GM06990 (cell line): ENCODE measurements around the gene SP6.

Experiments
- DNase-seq: peaks from one replicate; pipeline ENCODE4 v3.0.0-alpha.2; 2011; ENCODE audit not compliant: insufficient read length; ENCODE audit errors: extremely low read depth
- H3K27me3 ChIP-seq: replicated peaks from 2 replicates; pipeline ENCODE4 v1.6.0; 2011; ENCODE audit warnings: low read length; ENCODE audit not compliant: control insufficient read depth, insufficient read depth
- H3K36me3 ChIP-seq: 2 replicates; pipeline ENCODE4 v1.5.1; 2011; ENCODE audit warnings: low read length; ENCODE audit not compliant: control insufficient read depth, insufficient read depth
- H3K4me3 ChIP-seq: replicated peaks from 2 replicates; pipeline ENCODE4 v1.5.1; 2011; ENCODE audit warnings: low read depth, mild to moderate bottlenecking, control low read depth, low read length
- TF ChIP-seq, protein P1 (sequence below): IDR thresholded peaks from 2 replicates; pipeline ENCODE4 v1.5.1; 2011; ENCODE audit warnings: low read length, control low read depth, mild to moderate bottlenecking, inconsistent platforms; ENCODE audit not compliant: insufficient read depth, poor library complexity, severe bottlenecking

Gene SP6

DNA sequence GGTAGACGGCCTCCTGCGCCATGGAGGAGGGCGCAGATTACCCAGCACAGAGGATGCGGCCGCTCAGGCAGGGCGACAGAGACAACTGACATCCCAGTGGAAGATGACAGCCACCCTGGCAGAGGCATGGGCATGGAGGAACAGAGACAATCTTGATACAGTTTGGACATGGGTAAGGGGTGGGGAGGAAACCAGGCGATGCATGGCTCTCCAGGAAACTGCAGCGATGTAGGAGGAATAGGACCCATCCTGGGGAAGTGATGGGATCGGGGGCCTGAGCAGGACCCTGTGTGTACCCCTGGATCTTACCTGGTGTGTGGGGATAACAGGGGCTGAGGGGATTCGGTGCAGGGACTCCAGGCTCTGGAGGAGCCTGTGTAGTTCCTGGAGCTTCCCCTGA lies 34.0 kb downstream of the SP6 start:
- TF ChIP-seq, protein P1, sequence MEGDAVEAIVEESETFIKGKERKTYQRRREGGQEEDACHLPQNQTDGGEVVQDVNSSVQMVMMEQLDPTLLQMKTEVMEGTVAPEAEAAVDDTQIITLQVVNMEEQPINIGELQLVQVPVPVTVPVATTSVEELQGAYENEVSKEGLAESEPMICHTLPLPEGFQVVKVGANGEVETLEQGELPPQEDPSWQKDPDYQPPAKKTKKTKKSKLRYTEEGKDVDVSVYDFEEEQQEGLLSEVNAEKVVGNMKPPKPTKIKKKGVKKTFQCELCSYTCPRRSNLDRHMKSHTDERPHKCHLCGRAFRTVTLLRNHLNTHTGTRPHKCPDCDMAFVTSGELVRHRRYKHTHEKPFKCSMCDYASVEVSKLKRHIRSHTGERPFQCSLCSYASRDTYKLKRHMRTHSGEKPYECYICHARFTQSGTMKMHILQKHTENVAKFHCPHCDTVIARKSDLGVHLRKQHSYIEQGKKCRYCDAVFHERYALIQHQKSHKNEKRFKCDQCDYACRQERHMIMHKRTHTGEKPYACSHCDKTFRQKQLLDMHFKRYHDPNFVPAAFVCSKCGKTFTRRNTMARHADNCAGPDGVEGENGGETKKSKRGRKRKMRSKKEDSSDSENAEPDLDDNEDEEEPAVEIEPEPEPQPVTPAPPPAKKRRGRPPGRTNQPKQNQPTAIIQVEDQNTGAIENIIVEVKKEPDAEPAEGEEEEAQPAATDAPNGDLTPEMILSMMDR: no peak
- Histone ChIP-seq H3K27me3 (no peaks in the 10 kb centered on the region), H3K36me3 (peaks cover 35% of the 10 kb centered on the region), H3K4me3 (no peak overlapping the region)
- no peak for DNase-seq

DNA sequence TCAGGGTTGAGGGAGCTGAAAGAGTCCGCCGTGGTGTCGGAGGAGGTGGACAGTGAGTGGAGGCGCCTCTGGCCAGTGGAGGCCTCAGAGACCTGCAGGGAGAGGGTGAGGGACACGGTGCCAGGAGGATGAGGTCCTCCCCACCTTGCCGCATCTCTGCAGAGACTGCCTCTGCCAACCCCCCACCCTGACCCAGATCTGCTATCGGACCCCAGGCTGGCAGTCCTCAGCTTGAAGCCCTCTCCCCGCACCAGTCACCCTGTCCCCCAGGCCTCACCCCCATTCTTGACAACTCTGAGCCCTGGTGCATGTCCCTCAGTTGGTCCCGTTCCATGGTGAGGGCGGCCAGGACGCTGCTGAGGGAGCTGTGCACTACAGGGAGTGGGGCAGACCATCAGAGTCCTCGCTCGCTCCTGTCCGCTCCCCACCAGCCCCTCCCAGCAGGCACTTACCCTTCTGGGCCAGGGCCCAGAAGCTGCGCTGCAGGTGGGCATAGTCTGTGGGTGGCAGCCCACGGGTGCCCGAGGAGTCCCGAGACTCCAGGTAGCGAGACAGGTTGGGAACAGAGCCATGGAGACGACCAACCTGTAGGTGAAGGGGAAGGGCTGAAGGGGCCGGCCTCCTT lies 34.7 kb downstream of the SP6 start:
- TF ChIP-seq, protein P1: no peak
- DNase-seq: no peak
- Histone ChIP-seq H3K27me3 (no peaks in the 10 kb centered on the region), H3K36me3 (peaks cover 35% of the 10 kb centered on the region), H3K4me3 (no peak overlapping the region)

DNA sequence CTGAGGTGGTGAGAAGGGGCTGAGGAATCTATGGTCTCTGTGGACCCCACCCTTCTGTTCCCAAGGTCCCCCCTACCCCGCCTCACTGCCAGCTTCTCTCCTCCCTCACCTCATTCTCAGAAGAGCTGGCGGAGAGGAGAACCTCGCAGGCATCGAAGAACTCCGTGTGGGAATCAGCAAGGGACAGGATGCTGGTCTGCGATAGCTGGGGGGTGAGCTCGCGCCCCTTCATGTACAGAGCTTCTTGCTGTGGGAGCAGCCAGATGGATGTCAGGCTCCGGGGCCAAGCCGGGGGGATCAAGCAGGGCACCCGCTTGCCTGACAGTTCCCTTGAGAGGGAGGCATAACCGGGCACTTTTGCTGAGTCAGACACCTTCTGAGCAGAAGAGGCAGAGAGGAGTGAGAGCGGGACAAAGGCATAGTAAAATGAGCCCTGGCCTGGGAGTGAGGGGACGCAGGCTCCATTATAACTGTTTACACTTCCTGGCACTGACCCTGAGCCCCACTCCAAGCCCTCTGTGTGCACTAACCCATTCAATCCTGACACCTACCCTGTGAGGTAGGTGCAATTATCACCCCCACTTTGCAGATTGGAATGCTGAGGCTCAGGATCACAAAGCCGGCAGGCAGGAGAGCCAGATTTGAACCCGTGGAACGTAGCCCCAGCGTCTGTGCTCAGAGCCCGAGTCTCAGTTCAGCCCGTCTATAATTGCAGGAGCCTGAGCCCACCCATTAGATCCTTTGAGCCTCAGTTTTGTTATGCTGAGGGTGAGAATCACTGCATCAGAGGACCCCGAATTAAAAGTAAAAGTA lies 35.7 kb downstream of the SP6 start:
- no peak overlapping the region for H3K4me3 ChIP-seq
- H3K36me3 ChIP-seq: peaks cover 38% of the 10 kb centered on the region
- TF ChIP-seq, protein P1: no peak
- no peak for DNase-seq
- no peaks in the 10 kb centered on the region for H3K27me3 ChIP-seq

DNA sequence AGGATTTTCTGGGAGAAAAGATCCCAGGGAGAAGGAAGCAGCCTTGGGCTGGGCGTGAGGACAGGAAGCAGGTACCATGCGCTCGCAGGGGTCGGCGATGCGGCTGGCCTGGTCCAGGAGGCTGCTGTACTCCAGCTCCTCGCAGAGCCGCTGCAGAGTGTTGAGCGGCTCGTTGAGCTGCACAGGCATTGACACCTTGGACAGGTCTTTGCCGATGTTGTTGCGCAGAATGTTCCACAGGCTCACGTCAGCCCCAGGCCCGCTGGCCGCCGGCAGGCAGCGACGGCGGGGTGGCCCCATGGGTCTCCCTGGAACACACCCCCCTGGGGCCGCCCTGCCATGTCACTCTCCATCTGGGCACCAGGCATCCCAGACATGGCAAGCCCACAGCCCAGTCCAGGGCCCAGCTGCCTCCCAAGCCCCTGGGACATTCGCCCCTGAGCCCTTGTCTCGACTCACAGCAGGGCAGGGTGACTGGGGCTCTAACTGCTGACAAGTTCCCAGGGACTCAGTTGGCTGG lies 37.4 kb downstream of the SP6 start:
- TF ChIP-seq, protein P1: no peak
- no peak overlapping the region for H3K4me3 ChIP-seq
- no peak for DNase-seq
- no peaks in the 10 kb centered on the region for H3K27me3 ChIP-seq
- peaks cover 39% of the 10 kb centered on the region for H3K36me3 ChIP-seq

DNA sequence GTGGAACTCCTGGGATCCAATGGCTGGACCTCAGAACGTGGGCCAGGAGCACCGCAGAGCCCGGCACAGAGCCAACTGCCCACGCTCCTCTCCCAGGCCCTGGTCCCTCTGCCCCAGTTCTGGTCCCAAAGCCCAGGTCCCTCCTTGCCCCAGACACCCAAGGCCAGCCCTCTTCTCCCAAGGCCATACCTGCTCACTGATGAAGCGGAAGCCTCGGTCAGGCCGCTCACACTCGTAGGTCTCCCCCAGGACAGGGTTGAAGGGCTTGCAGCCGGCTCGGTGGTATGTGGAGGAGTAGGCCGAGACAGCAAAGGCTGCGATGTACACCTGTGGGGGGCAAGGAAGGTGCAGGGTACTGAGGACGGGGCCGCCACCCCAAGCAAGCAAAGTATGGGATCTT lies 37.9 kb downstream of the SP6 start:
- DNase-seq: no peak
- TF ChIP-seq, protein P1: no peak
- Histone ChIP-seq H3K27me3 (no peaks in the 10 kb centered on the region), H3K36me3 (peaks cover 41% of the 10 kb centered on the region), H3K4me3 (no peak overlapping the region)
